ENCODE results near the gene CAMTA1. TPM values are rescaled to one million over a fixed set of nuclear protein-coding genes. Genes with fewer than 3 reads are reported as not detected.

Gene CAMTA1
- total RNA-seq, 2 experiments from 2014 or later, result 45.5 to 45.6 TPM

DNA sequence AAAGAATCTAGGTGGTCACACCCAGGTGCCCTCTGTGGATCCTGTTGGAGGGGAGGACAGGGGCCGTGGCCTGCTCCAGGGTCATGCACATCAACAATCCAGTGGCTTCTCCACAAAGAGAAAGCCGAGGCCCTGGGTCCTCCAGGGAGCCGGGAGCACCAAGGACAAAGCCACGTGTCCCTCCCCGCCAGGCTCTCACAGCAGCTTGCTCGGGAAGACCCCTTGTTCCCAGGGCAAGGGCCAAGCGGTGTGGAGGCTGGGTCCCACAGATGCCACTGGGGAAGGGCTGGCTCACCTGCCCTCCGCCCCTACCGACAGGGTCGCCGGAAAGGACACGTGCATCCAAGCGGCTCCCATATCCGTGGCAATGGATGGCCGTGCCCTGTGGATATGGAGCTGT is 793.0 kb downstream of the CAMTA1 start:
- no peak for ATAC-seq (ENCODE audit: low read depth)
- POLR2A ChIA-PET, result no interaction called here
- Mint-ChIP-seq H3K4me1 (no peaks in the 10 kb centered on the region), H3K4me3 (no peak overlapping the region), H3K27ac (no peak overlapping the region), H3K36me3 (no peaks in the 10 kb centered on the region), H3K27me3 (no peaks in the 10 kb centered on the region), H3K9me3 (no peaks in the 10 kb centered on the region)
- DNase-seq, result peak; percentile 6

GRCh38 chr1:7579016-7579415 is 793.8 kb downstream of the CAMTA1 start:
- DNase-seq (peak; percentile 14), ATAC-seq (ENCODE audit: low read depth) (no peak)
- Mint-ChIP-seq H3K4me1 (no peaks in the 10 kb centered on the region), H3K27me3 (no peaks in the 10 kb centered on the region), H3K36me3 (no peaks in the 10 kb centered on the region), H3K9me3 (no peaks in the 10 kb centered on the region), H3K4me3 (no peak overlapping the region), H3K27ac (no peak overlapping the region)
- POLR2A ChIA-PET, result no interaction called here

DNA sequence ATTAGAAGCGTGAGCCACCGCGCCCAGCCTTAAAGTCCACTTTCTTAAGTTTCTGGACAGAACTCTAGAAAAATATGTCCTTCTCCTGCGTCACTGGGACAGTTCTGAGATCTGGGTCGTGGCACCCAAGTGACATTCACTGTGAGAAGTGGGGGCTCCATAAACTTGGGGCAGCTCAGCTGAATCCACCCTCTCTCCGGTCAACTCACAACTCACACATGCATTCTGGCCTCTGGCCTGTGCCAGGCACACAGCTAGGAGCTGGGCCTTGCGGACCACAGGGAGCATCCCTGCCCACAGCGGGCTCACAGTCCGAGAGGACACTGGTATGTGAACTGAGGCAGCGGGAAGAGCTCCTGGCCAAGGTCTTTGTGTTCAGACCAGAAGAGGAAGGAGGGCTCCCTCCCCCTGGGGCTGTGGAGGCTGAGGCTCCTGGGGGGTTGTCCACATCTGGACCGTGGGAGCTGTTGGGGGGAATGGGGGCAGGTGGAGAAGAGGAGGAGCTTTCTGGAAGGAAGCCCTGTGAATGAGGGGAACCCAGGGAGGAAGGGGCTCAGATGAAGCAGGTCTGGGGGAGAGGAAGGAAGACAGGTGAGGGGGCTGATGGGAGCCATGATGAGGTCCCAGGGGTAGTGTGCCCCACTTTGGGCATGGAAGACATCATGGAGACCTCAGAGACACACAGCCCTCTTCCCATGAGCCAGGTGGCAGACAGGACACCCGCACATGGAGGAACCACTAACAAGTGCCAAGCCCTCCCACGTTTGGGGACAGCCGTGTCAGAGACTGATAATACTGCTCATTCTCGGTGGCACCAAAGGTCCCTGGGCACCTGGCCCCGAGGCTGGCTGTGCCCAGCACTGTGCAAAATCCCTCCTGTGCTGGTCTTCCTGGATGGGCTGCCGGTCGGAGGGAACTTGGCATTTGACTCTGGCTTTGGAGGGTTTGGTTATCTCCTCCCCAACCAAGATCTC is 794.9 kb downstream of the CAMTA1 start:
- Mint-ChIP-seq H3K27me3 (no peaks in the 10 kb centered on the region), H3K4me1 (no peaks in the 10 kb centered on the region), H3K9me3 (no peaks in the 10 kb centered on the region), H3K4me3 (no peak overlapping the region), H3K36me3 (no peaks in the 10 kb centered on the region), H3K27ac (no peak overlapping the region)
- POLR2A ChIA-PET, result no interaction called here
- DNase-seq (peak; percentile 10), ATAC-seq (ENCODE audit: low read depth) (no peak)

DNA sequence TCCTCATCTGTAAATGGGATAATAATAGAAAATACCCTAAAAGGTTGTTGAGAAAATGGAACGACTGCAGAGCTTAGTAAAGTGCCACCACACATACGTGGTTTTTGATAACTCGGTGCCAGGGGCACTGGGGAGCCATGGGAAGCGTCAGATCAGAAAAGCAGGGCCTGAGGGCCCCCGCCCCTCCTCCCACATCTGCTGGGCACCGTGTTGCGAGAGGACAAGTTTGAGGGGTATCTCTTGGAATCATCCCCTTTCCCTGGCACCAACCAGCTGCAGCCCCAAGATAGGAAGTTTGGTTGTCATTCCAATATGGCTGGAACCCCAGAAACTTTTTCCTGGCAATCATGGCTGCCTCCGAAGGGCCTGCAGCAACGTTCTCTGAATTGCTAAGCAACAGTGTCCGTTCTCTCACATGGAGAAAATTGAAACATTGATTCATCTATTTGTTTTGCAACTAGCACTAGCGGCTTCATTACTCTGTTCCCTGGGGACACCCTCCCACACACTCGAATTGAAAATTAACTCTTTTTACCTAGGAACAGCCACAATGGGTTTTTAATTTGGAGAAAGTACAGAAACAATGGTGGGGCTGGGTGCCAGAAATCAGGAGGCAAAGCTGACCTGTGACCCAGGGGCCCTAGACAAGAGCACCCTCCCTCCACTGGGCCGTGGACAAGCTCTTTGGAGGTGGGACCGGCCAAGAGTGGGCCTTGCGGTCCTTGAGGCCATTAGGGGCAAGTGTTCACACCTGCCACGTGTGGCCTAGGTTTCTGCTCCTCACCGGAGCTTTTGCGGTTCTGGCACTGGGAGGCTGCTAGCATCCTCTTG is 795.9 kb downstream of the CAMTA1 start:
- H3K27me3 Mint-ChIP-seq, result no peaks in the 10 kb centered on the region

GRCh38 chr1:7581754-7582459 is 796.7 kb downstream of the CAMTA1 start:
- Mint-ChIP-seq H3K27me3 (no peaks in the 10 kb centered on the region), H3K4me3 (no peak overlapping the region), H3K4me1 (no peaks in the 10 kb centered on the region), H3K27ac (no peak overlapping the region), H3K36me3 (no peaks in the 10 kb centered on the region), H3K9me3 (no peaks in the 10 kb centered on the region)
- ATAC-seq (ENCODE audit: low read depth) (no peak), DNase-seq (peak; percentile 6)
- POLR2A ChIA-PET, result no interaction called here

More for the DNA sequence above, 795.9 kb downstream of the CAMTA1 start:
- no peak overlapping the region for H3K4me3 Mint-ChIP-seq
- no peaks in the 10 kb centered on the region for H3K9me3 Mint-ChIP-seq
- H3K36me3 Mint-ChIP-seq, result no peaks in the 10 kb centered on the region
- H3K27ac Mint-ChIP-seq, result no peak overlapping the region
- ATAC-seq (ENCODE audit: low read depth) (no peak), DNase-seq (peak; percentile 9)
- no peaks in the 10 kb centered on the region for H3K4me1 Mint-ChIP-seq
- POLR2A ChIA-PET, result no interaction called here

DNA sequence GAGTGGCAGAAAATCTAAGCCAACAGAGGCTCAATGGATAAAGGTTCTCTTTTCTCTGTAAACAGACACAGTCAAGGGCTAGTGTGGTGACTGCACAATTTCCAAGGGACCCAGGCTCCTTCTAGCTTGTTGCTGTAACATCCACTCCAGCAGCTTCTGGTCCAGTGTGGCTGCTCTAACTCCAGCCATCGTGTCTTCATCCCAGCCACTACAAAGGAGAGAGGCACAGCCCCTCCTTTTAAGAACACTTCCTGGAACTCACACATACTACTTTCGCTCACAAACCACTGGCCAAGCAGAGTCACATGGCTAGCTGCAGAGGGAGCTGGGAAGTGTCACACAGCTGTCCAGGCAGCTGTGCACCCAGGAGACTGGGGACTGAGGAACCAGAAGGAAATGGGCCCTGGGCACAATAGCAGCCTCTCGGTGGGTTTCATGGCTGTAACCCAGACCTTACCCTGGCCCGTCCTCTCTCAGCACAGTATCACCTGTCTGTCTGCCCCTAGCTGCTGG is 797.3 kb downstream of the CAMTA1 start:
- no peaks in the 10 kb centered on the region for H3K4me1 Mint-ChIP-seq
- ATAC-seq (ENCODE audit: low read depth) (no peak), DNase-seq (no peak)
- H3K9me3 Mint-ChIP-seq, result no peaks in the 10 kb centered on the region
- H3K27ac Mint-ChIP-seq, result no peak overlapping the region
- no peak overlapping the region for H3K4me3 Mint-ChIP-seq
- H3K27me3 Mint-ChIP-seq, result no peaks in the 10 kb centered on the region
- no peaks in the 10 kb centered on the region for H3K36me3 Mint-ChIP-seq
- POLR2A ChIA-PET, result no interaction called here

DNA sequence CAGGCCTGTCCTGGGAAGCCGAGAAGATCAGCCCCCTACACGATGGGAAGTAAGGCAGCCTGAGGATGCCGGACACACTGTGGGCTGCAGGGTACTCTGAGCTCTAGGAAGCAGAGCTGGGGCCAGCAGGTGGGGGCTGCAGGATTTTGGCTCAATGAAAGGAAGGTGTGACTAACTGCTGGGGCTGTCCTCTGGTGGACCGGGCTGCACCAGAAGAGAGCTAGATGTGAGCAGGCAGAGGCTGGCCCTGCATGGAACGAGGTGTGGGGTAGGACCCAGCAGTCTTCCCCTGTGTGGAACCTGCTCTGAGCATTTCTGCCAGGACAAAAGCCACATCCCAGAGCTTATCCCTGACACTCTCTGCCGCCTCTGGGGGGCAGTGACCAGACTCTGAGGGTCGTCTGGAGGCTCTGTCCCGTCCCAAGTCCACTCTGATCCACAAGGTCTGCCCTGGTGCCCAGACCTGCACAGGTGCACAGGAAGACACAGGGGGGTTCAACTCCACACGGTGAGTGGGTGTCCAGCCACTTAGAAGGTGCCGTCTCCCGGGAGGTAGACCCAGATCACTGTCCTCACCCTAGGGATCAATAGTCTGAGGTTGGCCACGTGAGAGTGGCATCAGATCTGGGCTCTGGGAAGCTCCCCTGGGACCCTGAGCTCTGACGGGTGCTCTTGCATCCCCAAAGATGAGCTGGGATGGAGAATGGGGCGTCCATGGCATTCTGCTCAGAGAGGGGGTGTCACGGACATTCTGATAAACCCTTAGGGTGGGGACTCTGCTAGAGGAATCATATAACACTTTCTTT is 798.2 kb downstream of the CAMTA1 start:
- no peak overlapping the region for H3K4me3 Mint-ChIP-seq
- H3K9me3 Mint-ChIP-seq, result no peaks in the 10 kb centered on the region
- ATAC-seq (ENCODE audit: low read depth) (no peak), DNase-seq (peak; percentile 15)
- H3K4me1 Mint-ChIP-seq, result no peaks in the 10 kb centered on the region
- no peaks in the 10 kb centered on the region for H3K27me3 Mint-ChIP-seq
- H3K36me3 Mint-ChIP-seq, result no peaks in the 10 kb centered on the region
- H3K27ac Mint-ChIP-seq, result no peak overlapping the region
- POLR2A ChIA-PET, result no interaction called here

DNA sequence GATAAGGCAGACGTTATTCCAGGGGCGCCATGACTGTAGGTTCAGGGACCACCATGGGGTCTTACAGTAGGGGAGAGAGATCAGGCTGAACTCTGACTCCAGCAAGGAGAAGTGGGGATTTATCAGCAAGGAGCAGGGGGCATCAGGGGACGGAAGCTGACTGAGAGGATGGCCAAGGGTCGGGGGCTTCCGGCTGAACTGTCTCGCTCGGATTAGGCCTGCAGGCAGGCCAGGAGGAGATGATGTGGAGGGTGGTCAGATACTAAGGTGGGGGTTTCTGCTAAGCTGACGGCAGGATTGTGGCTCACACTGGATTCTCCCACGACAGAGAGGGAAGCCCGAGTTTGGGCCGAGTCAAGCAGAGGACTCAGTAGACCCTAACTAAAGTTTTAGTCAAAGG is 798.9 kb downstream of the CAMTA1 start:
- Mint-ChIP-seq H3K4me3 (no peak overlapping the region), H3K9me3 (no peaks in the 10 kb centered on the region), H3K27me3 (no peaks in the 10 kb centered on the region), H3K36me3 (no peaks in the 10 kb centered on the region), H3K27ac (no peak overlapping the region), H3K4me1 (no peaks in the 10 kb centered on the region)
- POLR2A ChIA-PET, result no interaction called here
- DNase-seq, result peak; percentile 8
- ATAC-seq (ENCODE audit: low read depth), result no peak

DNA sequence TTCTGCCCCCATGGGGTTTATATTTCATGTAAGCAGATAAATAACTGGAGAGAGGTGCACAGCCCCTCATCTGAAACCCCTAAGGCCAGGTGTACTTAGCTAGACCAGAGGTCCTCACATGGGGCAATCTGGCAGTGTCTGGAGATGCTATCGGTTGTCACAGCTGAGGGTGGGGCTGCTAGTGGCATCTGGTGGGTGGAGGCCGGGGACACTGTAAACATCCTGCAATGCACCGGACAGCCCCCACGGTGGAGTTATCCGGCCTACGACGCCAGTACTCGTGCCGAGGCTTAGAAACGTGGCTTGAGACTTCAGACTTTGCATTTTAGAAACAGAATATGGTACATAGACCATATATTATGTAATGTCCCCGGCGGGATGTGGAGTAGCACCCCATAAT is 799.4 kb downstream of the CAMTA1 start:
- ATAC-seq (ENCODE audit: low read depth) (no peak), DNase-seq (no peak)
- Mint-ChIP-seq H3K4me3 (no peak overlapping the region), H3K9me3 (no peaks in the 10 kb centered on the region), H3K4me1 (no peaks in the 10 kb centered on the region), H3K27ac (no peak overlapping the region), H3K27me3 (no peaks in the 10 kb centered on the region), H3K36me3 (no peaks in the 10 kb centered on the region)
- POLR2A ChIA-PET, result no interaction called here

DNA sequence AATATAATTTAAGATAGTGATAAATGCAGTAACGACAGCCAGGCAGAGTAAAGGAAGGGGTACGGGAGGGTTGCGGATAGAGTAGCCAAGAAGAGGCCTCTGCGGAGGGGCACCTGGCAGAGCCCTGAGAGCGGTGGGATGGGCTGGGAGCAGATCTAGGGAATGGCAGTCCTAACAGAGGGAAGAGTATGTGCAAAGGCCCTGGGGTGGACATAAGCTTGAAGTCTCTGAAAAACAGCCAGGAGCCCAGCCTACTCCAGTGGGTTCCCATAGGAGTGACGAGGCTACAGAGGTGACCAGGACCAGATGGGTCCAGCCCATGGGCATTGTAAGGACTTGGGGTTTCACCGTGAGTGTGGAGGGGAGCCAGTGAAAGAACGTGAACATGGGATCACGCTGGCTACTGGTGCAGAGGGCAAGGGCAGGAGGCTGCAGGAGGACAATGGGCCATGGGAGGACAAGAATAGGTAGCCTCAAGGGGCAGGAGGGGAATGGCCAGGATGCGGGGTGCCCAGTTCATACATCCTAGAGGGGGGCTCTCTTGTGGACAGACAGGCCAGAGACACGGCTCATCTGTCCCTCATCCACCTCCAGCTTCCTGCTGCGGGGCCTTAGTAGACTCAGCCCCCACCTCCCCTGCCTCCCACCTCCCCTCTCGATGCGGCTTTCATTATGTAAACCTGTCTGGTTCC is 800.1 kb downstream of the CAMTA1 start:
- H3K27ac Mint-ChIP-seq, result no peak overlapping the region
- H3K4me3 Mint-ChIP-seq, result no peak overlapping the region
- DNase-seq (peak; percentile 13), ATAC-seq (ENCODE audit: low read depth) (no peak)
- H3K36me3 Mint-ChIP-seq, result no peaks in the 10 kb centered on the region
- H3K4me1 Mint-ChIP-seq, result no peaks in the 10 kb centered on the region
- H3K9me3 Mint-ChIP-seq, result no peaks in the 10 kb centered on the region
- POLR2A ChIA-PET, result no interaction called here
- no peaks in the 10 kb centered on the region for H3K27me3 Mint-ChIP-seq

- no peak overlapping the region for H3K4me3 Mint-ChIP-seq
- no peak for ATAC-seq (ENCODE audit: low read depth)
- POLR2A ChIA-PET, result no interaction called here
- H3K36me3 Mint-ChIP-seq, result no peaks in the 10 kb centered on the region
- no peaks in the 10 kb centered on the region for H3K9me3 Mint-ChIP-seq
- H3K4me1 Mint-ChIP-seq, result no peaks in the 10 kb centered on the region
- no peak overlapping the region for H3K27ac Mint-ChIP-seq
- peak; percentile 11 for DNase-seq
- H3K27me3 Mint-ChIP-seq, result no peaks in the 10 kb centered on the region
Measured at GRCh38 chr1:7586031-7586941, 801.0 kb downstream of the CAMTA1 start.
